H9 (cell line): ENCODE data around the gene CKLF. TPM values are rescaled to one million over a fixed set of nuclear protein-coding genes. Genes with fewer than 3 reads are reported as not detected.

ENCODE experiments used
- DNase-seq: peaks from one replicate; pipeline ENCODE4 v3.0.0-alpha.2; 2017
- H2AFZ ChIP-seq: one replicate; pipeline ENCODE4 v1.6.1; 2013; ENCODE audit warnings: mild to moderate bottlenecking, low read length, control low read depth, moderate library complexity
- H2AK5ac ChIP-seq: 2 replicates; pipeline ENCODE4 v1.6.1; 2013; ENCODE audit warnings: low read length, control low read depth, mixed read lengths; ENCODE audit not compliant: insufficient read length
- H2BK120ac ChIP-seq: one replicate; pipeline ENCODE4 v1.6.1; 2013; ENCODE audit warnings: low read depth, mild to moderate bottlenecking, low read length, control low read depth, inconsistent platforms; ENCODE audit not compliant: poor library complexity, severe bottlenecking
- H2BK12ac ChIP-seq: 2 replicates; pipeline ENCODE4 v1.6.1; 2013; ENCODE audit warnings: low read length, control low read depth, mixed read lengths, low read depth; ENCODE audit not compliant: insufficient read length
- H2BK15ac ChIP-seq: 2 replicates; pipeline ENCODE4 v1.6.1; 2013; ENCODE audit warnings: low read depth, low read length, control low read depth
- H2BK20ac ChIP-seq: one replicate; pipeline ENCODE4 v1.6.1; 2013; ENCODE audit warnings: low read depth, mild to moderate bottlenecking, low read length, control low read depth, inconsistent platforms; ENCODE audit not compliant: poor library complexity, severe bottlenecking
- H2BK5ac ChIP-seq: 2 replicates; pipeline ENCODE4 v1.6.1; 2013; ENCODE audit warnings: low read length, control low read depth, mixed read lengths; ENCODE audit not compliant: insufficient read length
- H3K14ac ChIP-seq: 2 replicates; pipeline ENCODE4 v1.6.1; 2013; ENCODE audit warnings: low read length, control low read depth; ENCODE audit not compliant: insufficient read depth
- H3K18ac ChIP-seq: 2 replicates; pipeline ENCODE4 v1.6.1; 2013; ENCODE audit warnings: low read depth, mild to moderate bottlenecking, mixed read lengths, low read length, control low read depth; ENCODE audit not compliant: insufficient read length
- H3K23ac ChIP-seq: 2 replicates; pipeline ENCODE4 v1.6.1; 2013; ENCODE audit warnings: low read length, control low read depth, mixed read lengths, low read depth; ENCODE audit not compliant: insufficient read length
- H3K23me2 ChIP-seq: 2 replicates; pipeline ENCODE4 v1.6.1; 2013; ENCODE audit warnings: low read depth, mild to moderate bottlenecking, mixed read lengths, low read length, control low read depth; ENCODE audit not compliant: insufficient read length, poor library complexity, severe bottlenecking
- H3K27ac ChIP-seq: 2 replicates; pipeline ENCODE4 v1.5.1; 2013; ENCODE audit warnings: low read length, control low read depth, mixed read lengths, low read depth; ENCODE audit not compliant: insufficient read length
- H3K27me3 ChIP-seq: 2 replicates; pipeline ENCODE4 v1.6.1; 2013; ENCODE audit warnings: low read length, control low read depth, inconsistent platforms; ENCODE audit not compliant: insufficient read depth
- H3K4ac ChIP-seq: 2 replicates; pipeline ENCODE4 v1.6.1; 2013; ENCODE audit warnings: low read depth, mild to moderate bottlenecking, control low read depth, inconsistent platforms, low read length, moderate library complexity
- H3K4me1 ChIP-seq: 2 replicates; pipeline ENCODE4 v1.6.1; 2013; ENCODE audit warnings: low read length, control low read depth, inconsistent platforms; ENCODE audit not compliant: insufficient read depth
- H3K4me2 ChIP-seq: 2 replicates; pipeline ENCODE4 v1.6.1; 2013; ENCODE audit warnings: low read length, control low read depth, mixed read lengths; ENCODE audit not compliant: insufficient read length, insufficient read depth
- H3K56ac ChIP-seq: 2 replicates; pipeline ENCODE4 v1.6.1; 2013; ENCODE audit warnings: low read depth, mild to moderate bottlenecking, mixed read lengths, low read length, control low read depth; ENCODE audit not compliant: insufficient read length
- H3K79me1 ChIP-seq: 2 replicates; pipeline ENCODE4 v1.6.1; 2013; ENCODE audit warnings: low read depth, mild to moderate bottlenecking, moderate library complexity, low read length, control low read depth, inconsistent platforms; ENCODE audit not compliant: insufficient read depth, poor library complexity, severe bottlenecking
- H3K79me2 ChIP-seq: 2 replicates; pipeline ENCODE4 v1.6.1; 2013; ENCODE audit warnings: low read length, control low read depth, inconsistent platforms; ENCODE audit not compliant: insufficient read depth
- H3K9ac ChIP-seq: 2 replicates; pipeline ENCODE4 v1.6.1; 2013; ENCODE audit warnings: low read length, control low read depth, mixed read lengths; ENCODE audit not compliant: insufficient read length; ENCODE audit errors: extremely low read depth
- H3K9me3 ChIP-seq: one replicate; pipeline ENCODE4 v1.6.1; 2013; ENCODE audit warnings: low read depth, low read length, inconsistent platforms; ENCODE audit not compliant: control insufficient read depth
- H3T11ph ChIP-seq: one replicate; pipeline ENCODE4 v1.6.1; 2013; ENCODE audit warnings: mild to moderate bottlenecking, low read length, control low read depth, inconsistent platforms
- H4K20me1 ChIP-seq: one replicate; pipeline ENCODE4 v1.6.1; 2013; ENCODE audit not compliant: control insufficient read depth, insufficient read length, insufficient read depth
- H4K5ac ChIP-seq: 2 replicates; pipeline ENCODE4 v1.6.1; 2013; ENCODE audit warnings: low read depth, mild to moderate bottlenecking, mixed read lengths, low read length, control low read depth; ENCODE audit not compliant: insufficient read length
- H4K8ac ChIP-seq: replicated peaks from 2 replicates; pipeline ENCODE4 v1.6.1; 2013; ENCODE audit warnings: low read length, control low read depth, mixed read lengths, low read depth; ENCODE audit not compliant: insufficient read length
- H4K91ac ChIP-seq: 2 replicates; pipeline ENCODE4 v1.6.1; 2013; ENCODE audit warnings: low read depth, mild to moderate bottlenecking, moderate library complexity, mixed read lengths, low read length, control low read depth; ENCODE audit not compliant: insufficient read length
- H3K27ac Mint-ChIP-seq, 3 experiments: 2 replicates in 2 of 3; 3 replicates in 1 of 3; pipeline ENCODE4 v1.8.0; 2020 to 2021; ENCODE audit warnings: mixed read lengths in 3 of 3, mild to moderate bottlenecking in 1 of 3, moderate library complexity in 1 of 3
- H3K27me3 Mint-ChIP-seq: 2 replicates; pipeline ENCODE4 v1.8.0; 2021; ENCODE audit warnings: low read depth, mild to moderate bottlenecking, moderate library complexity, mixed read lengths
- H3K36me3 Mint-ChIP-seq, 3 experiments: 2 replicates in 2 of 3; 3 replicates in 1 of 3; pipeline ENCODE4 v1.8.0; 2020 to 2021; ENCODE audit warnings: low read depth in 3 of 3, mixed read lengths in 3 of 3; ENCODE audit not compliant: insufficient read depth in 1 of 3
- H3K4me1 Mint-ChIP-seq, 2 experiments: 2 replicates each; pipeline ENCODE4 v1.8.0; 2020; ENCODE audit warnings: mixed read lengths in 2 of 2
- H3K4me3 Mint-ChIP-seq, 2 experiments: 2 replicates in 1 of 2; 3 replicates in 1 of 2; pipeline ENCODE4 v1.8.0; 2020 to 2021; ENCODE audit warnings: mild to moderate bottlenecking in 2 of 2, mixed read lengths in 2 of 2, moderate library complexity in 1 of 2
- H3K9me3 Mint-ChIP-seq, 2 experiments: 2 replicates in 1 of 2; 3 replicates in 1 of 2; pipeline ENCODE4 v1.8.0; 2020; ENCODE audit warnings: mild to moderate bottlenecking in 2 of 2, mixed read lengths in 2 of 2, moderate library complexity in 1 of 2
- WGBS: extraction: QIAGEN DNeasy Blood & Tissue Kit; methylation state at CpG from one replicate; pipeline ENCODE4 v1.1.7; 2013; ENCODE audit warnings: missing lambda C conversion rate, low lambda C conversion rate, mixed read lengths; ENCODE audit not compliant: insufficient read length; ENCODE audit errors: extremely low coverage; 5-methylcytosine and 5-hydroxymethylcytosine counted together
- total RNA-seq: library from RNA; stranded (reverse); gene quantifications from 2 replicates; pipeline ENCODE4 v1.2.1, GENCODE V29; 2021
- TF ChIP-seq, protein P1 (sequence below): fragments of 200-600 bp; sonication (generic); conservative IDR thresholded peaks from 3 replicates; pipeline ENCODE4 v1.8.0; 2021; ENCODE audit warnings: antibody characterized with exemption, mild to moderate bottlenecking

CKLF gene
- total RNA-seq, 1 experiment from 2014 or later, result 23.1 TPM

DNA sequence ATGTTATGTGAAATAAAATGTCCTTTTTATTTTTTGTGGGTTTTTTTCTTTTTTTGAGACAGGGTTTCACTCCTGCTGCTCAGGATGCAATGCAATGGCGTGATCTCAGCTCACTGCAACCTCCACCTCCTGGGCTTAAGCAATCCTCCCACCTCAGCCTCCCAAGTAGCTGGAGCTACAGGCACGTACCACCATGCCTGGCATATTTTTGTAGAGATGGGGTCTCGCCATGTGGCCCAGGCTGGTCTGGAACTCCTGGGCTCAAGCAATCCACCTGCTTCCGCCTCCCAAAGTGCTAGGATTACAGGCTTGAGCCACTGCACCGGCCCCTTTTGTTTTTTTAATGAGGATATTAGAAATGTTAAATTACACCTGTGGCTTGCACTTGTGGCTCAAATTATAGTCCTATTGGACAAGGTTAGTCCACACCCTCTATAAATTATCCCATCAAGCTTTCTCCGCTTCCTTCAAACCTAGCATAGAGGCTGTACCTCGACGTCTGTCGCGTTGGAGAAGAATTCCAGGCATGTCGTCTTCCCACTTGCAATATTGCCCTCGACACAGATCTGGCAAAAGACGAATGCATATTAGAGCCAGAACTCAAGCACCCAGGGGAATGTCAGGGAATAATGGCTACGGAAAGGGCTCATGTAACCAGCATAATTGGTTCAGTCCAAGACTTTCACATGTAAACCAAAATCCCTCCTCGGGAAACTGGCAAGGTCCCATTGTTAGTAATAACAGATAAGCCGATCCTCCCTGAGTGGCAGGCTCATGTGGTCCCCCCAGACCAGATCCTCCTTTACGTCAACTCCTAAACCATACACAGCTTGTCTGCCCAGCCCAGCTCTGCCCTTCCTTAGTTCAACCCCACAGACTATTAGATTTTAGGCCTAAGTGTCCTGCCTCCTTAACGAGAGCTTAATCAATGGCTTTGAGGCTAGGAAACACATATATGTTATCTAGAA lies 10.7 kb upstream of the CKLF start:
- Histone ChIP-seq H2BK20ac (no peak overlapping the region), H2BK5ac (no peak overlapping the region), H3K23me2 (no peaks in the 10 kb centered on the region), H2BK12ac (no peak overlapping the region), H4K8ac (no peak overlapping the region), H2AK5ac (no peak overlapping the region), H4K5ac (no peak overlapping the region), H3K9me3 (no peaks in the 10 kb centered on the region), H3T11ph (no peak overlapping the region), H3K9ac (no peak overlapping the region), H3K56ac (no peak overlapping the region), H3K27ac (peak overlapping the region; percentile 8), H2BK15ac (no peak overlapping the region), H3K14ac (no peak overlapping the region), H4K91ac (no peak overlapping the region), H2AFZ (no peak overlapping the region), H4K20me1 (no peaks in the 10 kb centered on the region), H3K79me2 (no peaks in the 10 kb centered on the region), H2BK120ac (no peak overlapping the region), H3K4me2 (no peak overlapping the region), H3K18ac (no peak overlapping the region), H3K4ac (no peak overlapping the region), H3K27me3 (no peaks in the 10 kb centered on the region), H3K4me1 (peaks cover 8% of the 10 kb centered on the region; the same call in 1 of the 2 replicates), H3K23ac (no peak overlapping the region), H3K79me1 (no peaks in the 10 kb centered on the region)
- Mint-ChIP-seq H3K36me3 (no peaks in the 10 kb centered on the region; a peak in 2 of 7 replicates), H3K9me3 (no peaks in the 10 kb centered on the region), H3K27me3 (no peaks in the 10 kb centered on the region), H3K27ac (peak overlapping the region in 1 of 3 experiments; percentile 41; a peak in 2 of 7 replicates), H3K4me3 (no peak overlapping the region; a peak in 1 of 5 replicates), H3K4me1 (peaks cover 13 to 14% of the 10 kb centered on the region in 2 experiments)
- TF ChIP-seq, protein P1, sequence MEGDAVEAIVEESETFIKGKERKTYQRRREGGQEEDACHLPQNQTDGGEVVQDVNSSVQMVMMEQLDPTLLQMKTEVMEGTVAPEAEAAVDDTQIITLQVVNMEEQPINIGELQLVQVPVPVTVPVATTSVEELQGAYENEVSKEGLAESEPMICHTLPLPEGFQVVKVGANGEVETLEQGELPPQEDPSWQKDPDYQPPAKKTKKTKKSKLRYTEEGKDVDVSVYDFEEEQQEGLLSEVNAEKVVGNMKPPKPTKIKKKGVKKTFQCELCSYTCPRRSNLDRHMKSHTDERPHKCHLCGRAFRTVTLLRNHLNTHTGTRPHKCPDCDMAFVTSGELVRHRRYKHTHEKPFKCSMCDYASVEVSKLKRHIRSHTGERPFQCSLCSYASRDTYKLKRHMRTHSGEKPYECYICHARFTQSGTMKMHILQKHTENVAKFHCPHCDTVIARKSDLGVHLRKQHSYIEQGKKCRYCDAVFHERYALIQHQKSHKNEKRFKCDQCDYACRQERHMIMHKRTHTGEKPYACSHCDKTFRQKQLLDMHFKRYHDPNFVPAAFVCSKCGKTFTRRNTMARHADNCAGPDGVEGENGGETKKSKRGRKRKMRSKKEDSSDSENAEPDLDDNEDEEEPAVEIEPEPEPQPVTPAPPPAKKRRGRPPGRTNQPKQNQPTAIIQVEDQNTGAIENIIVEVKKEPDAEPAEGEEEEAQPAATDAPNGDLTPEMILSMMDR, result no peak
- no peak for DNase-seq
- WGBS, result no CpG with 5 or more reads among the region's 18 CpGs
